Mucosa of gallbladder (tissue), 1 donor: ENCODE results near the gene FCN1. TPM values are rescaled to one million over a fixed set of nuclear protein-coding genes. Genes with fewer than 3 reads are reported as not detected.

Experiments
- DNase-seq: peaks from one replicate; pipeline ENCODE4 v3.0.0-alpha.2; 2020; ENCODE audit warnings: low spot score
- total RNA-seq: library from RNA; stranded (reverse); gene quantifications from one replicate; pipeline ENCODE4 v1.2.1, GENCODE V29; 2021
- donor health status: DM: no; HTN: no; CAD: no.

The FCN1 gene
- total RNA-seq, 1 donor from 2014 or later = 2.0 TPM

DNA sequence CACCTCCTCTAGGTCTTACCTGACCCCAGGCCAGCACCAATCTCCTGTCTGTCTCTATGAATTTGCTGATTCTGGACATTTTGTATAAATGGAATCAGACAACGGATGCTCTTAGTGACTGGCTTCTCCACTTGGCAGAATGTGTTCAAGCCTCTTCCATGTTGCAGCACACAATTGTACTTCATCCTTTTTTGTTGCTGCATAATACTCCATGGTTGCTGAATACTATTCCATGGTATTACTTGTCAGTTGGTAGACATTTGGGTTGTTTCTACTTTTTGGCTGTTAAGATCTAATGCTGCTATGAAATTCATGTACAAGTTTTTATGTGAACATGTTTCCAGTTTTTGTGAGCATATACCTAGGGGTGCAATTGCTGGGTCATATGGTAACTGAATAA is 34.3 kb upstream of the FCN1 start:
- no peak for DNase-seq

DNA sequence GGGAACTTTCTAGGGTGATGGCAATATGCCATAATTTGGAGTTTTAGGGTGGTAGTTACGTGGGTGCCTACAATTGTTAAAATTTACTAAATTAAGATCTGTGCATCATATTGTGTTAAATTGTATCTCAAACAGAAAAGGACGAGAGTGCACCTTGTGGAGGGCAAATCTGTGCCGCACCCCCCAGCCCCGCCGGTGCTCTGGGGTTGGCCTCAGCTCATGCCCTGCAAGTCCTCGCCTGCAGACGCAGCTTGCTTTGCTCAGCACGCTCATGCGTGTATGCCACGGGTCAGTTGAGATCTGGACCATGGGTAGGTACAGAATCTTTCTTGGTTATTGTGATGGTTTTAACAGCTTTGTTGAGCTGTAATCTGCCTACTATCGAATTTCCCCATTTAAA is 33.7 kb upstream of the FCN1 start:
- DNase-seq = no peak

DNA sequence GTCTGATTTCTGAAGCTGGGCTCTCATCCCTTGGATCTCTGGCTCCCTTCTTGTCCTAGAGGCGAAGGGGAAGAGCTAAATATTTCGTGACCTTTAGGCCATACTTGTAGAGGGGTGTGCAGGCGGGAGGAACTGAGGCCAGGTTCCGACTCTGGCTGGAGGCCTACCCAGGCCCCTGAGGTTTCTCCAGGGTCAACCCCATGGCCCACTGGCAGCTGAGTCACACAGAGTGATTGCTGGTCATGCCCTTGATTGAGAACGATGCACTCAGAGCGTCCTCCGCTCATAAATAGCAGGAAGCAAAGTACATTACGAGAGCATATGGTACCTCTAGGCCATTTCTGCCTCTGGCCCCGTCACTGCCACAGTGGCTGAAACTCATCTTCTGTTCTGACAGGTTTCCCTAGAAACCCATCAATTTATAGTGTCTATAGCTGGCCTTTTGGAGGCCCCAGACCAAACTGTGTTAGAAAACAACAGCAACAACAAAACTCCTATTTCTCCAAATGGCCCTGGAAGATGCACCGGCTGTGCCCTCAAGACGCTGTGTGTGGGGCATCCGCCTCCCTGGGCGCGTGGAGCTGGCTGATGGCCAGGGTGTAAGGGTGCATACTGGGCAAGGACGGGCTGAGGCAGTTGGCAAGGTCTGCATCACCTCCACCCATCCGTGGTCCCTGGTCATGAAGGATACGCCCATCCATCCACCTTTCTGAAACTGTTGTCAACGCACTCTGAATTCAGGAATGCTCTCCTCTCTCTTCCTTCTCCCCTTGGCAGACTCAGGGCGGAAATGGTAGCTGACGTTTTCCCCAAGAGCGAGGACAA is 32.9 kb upstream of the FCN1 start:
- no peak for DNase-seq

DNA sequence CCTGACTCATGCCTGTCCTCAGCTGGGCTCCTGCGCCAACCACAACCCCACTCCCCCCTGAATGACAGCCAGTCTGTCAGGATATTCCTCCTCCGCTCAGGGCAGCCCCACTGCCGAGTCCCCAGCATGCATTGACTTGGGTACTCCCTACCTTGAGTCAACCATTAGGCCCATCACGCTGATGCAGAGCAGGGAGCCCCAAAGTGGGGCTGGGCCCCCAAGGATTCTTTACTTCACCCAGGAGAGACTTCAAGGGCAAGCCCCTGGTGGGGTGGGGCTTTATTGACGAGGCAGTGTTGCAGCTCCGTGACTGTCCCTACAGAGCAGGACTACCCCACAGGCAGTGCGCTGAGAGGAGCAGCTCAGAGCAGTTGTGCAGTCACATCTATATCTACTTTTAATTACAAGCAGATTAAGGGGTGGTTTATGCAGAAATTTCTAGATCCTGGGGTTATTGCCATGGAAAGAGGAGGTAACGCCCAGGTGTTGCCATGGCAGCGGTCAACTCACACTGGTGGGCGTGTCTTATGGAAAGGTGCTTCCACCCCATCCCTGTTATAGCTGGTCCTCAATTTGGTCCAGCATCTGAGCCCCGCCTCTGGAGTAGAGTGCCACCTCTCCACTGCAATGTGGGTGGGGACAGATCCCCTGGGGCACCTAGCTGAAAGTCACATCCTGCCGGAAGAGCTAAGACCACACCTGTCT is 32.1 kb upstream of the FCN1 start:
- DNase-seq = no peak

DNA sequence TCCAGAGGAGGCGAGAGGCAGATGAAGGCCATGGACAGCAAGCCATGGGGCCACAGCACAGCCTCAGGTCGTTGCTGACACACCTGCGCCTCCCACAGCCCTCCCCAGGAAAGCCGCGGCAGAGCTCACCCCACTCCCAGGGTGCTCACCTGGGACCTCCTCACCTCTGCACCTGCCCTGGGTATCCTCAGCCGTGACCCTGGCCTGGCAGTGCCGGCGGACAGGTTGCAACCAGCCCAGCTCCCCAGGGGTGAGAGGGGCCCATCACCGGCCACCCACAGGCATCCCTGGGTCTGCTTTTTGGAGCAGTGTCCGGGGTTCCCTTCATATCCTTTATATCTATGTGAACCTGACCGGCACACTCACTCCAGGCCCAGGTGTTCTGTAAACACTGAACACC is 30.4 kb upstream of the FCN1 start:
- no peak for DNase-seq

DNA sequence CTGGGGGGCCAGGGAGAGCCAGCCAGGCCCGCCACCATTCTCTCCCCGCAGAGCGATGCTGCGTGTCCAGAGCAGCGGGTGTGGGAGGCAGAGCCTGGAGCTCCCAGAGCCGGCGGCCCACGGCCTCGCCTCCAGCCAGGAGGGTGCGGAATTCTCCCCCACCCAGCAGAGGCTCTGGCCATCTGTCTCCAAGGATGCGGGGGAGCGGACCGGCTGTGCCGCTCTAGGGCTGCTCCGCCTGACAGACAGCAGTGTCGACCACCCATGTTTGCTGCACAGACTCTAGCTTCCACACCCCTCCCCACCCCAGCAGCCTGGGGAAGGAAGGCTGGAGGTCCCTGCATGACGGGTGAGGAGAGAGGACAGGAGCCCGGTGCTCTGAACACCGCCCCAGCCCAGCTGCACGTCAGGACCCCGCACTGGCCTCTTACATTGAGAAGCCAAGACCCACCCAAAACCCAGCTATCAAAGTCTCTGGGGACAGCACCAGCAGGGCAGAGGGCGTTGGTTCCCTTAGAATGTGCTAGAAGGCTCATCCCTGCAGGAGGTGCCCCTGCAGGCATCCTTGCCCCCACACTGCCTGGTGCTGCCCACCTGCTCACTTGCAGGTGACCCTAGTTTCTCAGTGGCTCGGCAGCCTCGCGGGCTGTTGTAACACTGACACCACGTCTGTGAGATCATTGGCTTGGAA is 29.7 kb upstream of the FCN1 start:
- no peak for DNase-seq

DNA sequence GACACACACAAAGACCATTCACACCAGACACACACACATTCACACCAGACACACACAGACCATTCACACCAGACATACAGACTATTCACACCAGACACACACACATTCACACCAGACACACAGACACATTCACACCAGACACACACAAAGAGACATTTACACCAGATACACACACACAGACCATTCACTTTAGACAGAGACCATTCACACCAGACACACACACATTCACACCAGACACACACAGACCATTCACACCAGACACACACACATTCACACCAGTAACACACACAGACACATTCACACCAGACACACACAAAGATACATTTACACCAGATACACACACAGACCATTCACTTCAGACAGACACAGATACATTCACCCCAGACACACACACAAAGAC is 29.0 kb upstream of the FCN1 start:
- DNase-seq = no peak

DNA sequence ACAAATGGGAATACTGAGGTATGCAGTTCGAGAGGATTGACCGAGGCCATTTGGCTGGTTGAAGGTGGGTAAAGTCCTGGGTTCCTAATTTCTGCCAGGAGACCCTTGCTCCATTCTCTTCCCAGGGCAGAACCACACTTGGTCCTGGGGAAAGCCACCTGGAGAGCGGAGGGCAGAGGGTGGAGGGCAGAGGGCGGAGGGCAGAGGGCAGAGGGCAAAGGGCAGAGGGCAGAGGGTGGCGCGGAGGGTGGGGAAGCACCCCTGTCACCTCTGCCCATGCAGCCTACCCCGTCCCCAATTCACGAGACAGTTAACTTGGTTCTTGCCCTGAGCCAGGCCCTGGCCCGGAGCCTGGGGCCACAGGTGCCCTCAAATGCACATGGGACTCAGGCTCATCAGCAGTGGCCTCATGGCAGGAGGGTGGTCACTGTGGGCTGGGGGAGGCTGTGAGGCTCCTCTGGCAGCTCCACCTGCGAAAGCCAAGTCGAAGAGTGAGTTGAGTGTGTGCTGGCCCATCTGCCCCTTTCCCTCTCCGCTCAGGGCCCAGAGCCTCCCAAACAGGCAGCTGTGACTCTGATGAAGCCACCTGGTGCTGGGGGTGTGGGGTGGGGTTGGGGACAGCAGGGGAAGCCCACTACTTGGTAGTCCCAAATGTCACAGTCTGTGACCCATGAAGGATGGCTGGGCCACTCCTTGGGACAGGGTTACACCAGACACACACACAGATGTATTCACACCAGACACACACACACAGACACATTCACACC is 28.0 kb upstream of the FCN1 start:
- no peak for DNase-seq

DNA sequence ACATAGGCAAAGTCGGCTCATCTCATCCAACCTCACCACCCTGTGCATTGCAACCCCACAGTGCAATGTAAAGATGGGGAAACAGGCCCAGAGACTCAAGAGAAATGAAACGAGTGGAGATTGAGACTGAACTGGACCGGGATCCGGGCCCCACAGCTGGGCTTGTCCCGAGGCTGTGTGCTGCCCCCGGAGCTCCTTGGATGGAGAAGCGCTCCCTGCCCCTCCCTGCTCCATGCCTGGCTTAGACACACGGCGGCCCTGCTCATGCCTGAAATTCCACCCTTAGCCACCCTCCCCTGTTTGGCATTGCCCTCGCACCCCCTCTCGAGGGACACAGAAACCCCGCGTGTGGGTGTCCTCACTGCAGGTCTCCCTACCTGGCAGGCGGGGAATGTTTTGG is 27.2 kb upstream of the FCN1 start:
- no peak for DNase-seq

DNA sequence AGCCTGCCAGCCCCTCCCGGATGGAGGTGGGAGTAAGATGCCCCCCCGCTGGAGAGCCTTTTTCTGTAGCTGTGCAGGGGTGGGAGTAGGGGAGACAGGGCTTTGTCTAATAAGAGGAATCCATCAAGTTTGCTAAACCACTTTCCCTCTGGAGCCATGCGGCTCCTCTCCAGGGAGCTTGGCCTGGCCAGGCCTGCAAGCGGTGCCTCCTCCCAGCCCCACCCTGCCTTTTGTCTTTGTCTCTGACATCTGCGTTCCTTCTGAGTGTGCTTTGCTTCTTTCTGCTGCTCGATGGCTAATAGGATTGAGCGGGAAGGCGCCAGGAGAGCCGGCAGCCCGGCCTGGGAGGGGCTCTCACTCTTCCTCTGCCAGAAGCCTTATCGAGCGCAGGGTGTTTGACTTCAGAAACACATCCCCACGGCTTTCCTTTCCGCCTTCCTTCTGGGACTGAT is 26.7 kb upstream of the FCN1 start:
- no peak for DNase-seq

DNA sequence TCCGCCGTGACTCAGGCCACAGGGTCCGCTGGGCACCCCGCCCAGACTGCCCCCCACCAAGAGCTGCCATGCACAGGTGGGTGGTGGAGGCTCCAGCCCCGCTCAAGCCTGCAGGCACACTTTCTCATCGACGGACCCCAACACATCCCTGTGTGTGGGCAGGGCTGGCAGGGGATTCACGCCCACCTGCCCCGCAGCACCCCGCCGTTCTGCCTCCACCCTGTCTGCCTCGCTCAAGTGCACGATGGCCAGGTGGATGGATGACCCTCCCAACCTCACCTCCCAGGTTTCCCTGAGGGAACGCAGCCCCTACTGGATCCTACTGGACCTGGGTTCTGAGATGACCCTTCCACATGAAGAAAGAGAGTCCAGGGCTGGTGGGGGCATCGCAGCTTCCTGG is 26.1 kb upstream of the FCN1 start:
- no peak for DNase-seq

DNA sequence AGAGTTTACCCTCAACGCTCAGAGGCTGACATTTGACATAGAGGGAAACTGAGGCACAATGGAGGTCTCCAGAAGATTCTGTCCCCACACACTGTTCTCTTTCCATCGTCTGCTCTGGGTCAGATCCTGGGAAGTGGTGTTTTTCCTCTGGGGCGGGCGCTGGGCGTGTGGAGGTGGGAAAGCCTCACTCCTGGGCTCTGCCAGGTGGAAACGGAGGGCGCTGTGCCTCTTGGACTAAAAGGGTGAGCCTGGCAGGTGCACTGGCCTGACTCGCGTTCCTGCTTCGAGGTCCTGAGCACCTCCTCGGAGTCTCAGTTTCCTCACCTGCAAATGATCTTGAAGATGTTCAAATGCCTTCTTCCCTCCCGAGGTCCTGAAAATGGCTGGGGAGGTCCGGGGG is 25.7 kb upstream of the FCN1 start:
- no peak for DNase-seq

DNA sequence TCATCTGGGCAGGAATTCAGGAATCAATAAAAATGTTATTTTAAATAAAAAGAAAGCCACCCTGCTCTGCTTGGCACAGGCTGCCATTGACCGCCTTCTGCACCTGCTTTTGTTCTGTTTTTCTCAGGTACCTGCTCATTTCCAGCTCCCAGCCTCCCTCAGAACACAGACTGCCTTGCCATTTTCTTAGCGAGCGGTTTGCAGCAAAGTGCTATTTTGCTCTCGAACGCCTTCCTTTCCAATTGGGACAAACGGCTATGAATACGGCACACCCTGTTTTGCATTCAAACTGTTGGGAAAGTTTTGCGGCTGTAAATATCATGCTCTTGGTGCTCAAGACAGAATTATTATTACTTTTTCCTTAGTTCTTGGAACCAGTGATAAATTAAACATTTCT is 25.1 kb upstream of the FCN1 start:
- no peak for DNase-seq

DNA sequence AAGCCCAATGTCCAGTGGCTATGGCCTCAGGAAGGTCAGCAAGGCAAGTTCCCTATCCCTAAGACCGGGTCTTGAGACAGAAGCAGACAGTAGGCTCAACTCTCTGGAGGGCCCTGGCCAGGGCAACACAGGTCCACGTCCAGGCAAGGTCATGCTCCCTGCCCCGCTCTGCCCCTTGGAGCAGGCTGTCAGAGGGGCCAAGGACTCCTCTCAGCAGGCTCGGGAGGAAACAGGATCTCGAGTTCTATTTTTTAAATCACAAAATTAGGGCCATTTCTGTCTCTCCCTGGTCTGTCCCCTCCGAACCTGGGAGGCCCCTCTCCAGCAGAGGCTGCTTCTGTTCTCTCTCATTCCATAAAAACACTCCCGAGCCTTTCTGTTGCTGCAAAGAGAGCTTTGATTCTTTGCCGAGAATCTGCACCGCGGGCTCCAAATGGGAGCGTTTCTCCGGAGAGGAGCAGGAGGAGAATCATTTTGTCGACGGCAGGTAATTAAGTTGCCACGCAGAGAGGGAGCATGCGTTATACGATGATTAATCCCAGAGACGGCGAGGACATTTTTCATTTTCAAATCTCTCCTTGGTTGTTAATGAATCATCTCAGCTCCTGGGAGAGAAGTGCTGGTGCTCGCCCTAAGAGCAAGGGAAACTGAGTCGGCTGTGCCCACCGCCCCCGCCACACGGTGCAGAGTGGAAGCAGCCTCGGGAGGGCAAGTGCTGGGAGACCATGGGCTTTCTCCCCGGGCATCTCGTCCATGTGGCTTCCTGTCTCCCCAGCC is 24.5 kb upstream of the FCN1 start:
- DNase-seq = no peak

DNA sequence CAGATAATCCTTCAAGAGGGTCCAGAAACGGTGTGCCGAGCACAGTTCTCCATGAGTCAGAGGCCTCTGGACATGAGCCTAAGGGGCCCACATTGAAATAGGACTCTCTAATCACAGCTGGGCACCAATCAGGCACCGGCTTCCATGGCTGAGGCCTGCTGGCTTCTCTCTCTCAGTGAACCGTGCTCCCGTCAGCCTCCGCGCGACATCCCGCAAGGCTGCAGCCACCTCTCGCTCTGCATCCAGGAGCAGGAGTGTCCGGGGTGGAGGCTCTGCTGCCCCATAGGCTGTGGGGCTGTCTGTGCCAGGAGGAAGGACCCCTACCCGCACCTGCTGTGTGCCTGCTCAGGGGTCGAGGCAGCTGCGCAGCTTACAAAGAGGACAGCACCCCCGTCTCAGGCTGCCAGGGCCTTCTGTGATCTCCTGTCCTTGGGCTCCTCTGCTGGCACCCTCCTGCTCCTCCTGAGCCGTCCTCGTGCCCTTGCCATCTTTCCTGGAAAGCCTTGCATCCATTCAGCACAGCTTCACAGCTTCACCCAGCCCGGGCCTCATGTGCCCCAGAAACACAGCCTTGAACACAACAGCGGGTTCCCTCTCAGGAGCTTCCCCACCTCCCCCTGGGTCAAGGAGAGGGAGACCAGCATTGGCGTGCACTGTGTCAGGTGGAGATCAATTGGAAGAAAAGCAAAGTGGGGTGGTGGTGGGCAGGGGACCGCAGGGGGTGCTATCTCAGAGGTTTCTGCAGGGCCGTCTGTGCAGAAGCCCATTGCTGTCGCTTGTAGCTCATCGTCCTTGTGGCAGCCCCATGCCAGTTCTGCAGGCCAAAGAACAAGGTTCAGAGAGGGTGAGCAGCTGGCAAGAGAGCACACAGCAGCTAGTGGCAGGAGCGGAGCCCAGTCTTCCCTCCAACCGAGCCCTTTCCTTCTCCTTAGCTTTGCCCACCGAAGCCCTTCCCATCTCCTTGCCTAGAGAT is 22.8 kb upstream of the FCN1 start:
- no peak for DNase-seq

DNA sequence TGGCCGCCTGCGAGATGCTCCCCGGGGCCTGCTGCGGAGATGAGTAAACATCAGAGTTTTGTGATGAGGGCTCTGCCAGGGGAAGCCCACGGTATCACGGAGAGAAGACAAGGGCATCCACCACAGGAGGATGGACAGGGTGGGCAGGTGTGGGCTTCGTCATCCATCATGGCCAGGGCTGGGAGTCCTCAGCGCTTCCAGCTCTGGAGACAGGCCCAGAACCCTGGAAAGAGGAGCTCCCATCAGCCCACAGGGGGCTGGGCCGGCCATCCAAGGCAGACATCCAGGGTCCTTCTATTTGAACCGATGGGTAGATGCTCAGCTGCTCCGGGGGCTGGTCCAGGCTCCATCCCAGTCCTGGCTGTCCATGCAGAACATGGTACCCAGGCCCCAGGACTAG is 22.1 kb upstream of the FCN1 start:
- DNase-seq = no peak

DNA sequence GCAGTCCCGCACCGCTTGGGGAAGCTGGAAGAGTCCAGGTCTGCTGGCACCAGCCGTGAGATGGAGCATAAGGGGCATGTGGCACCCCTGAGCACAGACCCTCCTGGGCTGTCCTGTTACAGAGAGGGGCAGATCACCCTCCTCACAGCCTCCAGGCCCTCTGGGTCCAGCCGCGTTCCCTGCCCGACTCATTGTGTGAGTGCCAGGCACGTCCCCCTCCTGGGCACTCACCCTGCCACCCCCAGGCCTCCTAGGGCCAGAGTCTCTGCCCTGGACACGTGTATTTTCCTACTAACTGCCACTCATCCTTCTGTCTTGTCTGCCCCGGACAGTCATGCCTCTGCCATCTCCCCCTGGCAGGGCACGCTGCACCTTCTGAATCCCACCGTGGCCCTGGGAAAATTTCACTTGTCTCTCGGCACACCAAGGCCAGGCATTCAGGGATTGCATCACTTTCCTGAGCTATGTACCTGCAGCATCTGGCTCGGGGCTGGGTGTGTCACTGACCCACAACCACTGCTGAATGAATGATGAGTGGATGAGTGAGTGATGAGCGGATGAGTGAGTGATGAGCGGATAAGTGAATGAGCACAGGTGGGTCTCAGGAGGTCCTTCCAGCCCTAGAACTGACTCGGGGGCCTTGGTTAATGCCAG is 21.5 kb upstream of the FCN1 start:
- no peak for DNase-seq

DNA sequence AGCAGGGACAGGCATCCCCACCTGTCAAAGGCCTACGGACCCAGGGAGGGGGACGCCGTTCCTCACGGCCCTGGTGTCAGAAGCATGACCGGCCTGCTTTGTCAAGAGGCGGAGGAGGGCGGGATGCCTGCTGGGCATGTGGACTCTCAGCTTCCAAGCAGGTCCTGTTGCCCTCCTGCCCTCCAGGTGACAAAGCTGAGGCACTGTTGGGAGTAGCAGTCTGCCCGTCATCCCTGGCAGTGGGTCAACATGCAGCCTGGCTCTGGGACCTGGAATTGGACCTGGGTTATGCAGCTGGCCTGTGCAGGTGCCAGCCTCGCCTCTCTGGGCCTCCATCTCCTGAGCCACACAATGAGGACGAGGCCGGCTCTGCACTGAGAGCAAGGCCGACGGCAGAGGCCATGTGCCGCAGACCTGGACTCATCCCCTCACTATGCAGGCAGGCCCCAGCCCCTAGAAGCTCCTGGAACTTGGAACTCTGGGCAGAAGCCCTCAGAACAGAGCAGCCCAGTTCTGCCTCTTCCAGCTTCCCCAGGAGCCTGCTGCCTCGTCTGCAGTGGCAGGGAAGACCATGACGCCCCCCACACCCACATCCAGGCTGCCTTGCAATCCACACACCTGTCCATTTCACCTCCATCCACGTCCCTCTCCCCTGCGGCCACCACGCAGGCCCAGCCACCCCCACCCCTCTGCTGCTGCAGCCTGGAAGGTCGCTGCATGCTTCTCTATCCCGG is 20.8 kb upstream of the FCN1 start:
- no peak for DNase-seq
